GM19324 (cell line): ENCODE results near the gene CHI3L1.

ENCODE experiments used
- ATAC-seq: cut with Tn5 transposase; IDR thresholded peaks from one replicate; pipeline ENCODE4 v1.9.1; 2021; ENCODE audit warnings: mild to moderate bottlenecking, moderate library complexity; ENCODE audit not compliant: unreplicated experiment, low FRiP score

CHI3L1 gene

GRCh38 chr1:203170625-203171330 is 15.7 kb downstream of the CHI3L1 start:
- ATAC-seq, result no peak

GRCh38 chr1:203169770-203170520 is 16.6 kb downstream of the CHI3L1 start:
- no peak for ATAC-seq

GRCh38 chr1:203168991-203169390 is 17.5 kb downstream of the CHI3L1 start:
- no peak for ATAC-seq

- no peak for ATAC-seq
Observed at GRCh38 chr1:203168256-203168786, 18.2 kb downstream of the CHI3L1 start.

GRCh38 chr1:203167913-203168200 is 18.6 kb downstream of the CHI3L1 start:
- no peak for ATAC-seq

- no peak for ATAC-seq
Observed at GRCh38 chr1:203167026-203167912, 19.2 kb downstream of the CHI3L1 start.

GRCh38 chr1:203166192-203166940 is 20.1 kb downstream of the CHI3L1 start:
- no peak for ATAC-seq

- ATAC-seq, result no peak
Observed at GRCh38 chr1:203165800-203166161, 20.7 kb downstream of the CHI3L1 start.

- no peak for ATAC-seq
Observed at GRCh38 chr1:203165101-203165799, 21.3 kb downstream of the CHI3L1 start.

- ATAC-seq, result no peak
Observed at GRCh38 chr1:203163891-203164635, 22.4 kb downstream of the CHI3L1 start.

- ATAC-seq, result no peak
Observed at GRCh38 chr1:203162403-203162802, 24.1 kb downstream of the CHI3L1 start.

- no peak for ATAC-seq
Observed at GRCh38 chr1:203161703-203162102, 24.8 kb downstream of the CHI3L1 start.

- ATAC-seq, result no peak
Observed at GRCh38 chr1:203161175-203161574, 25.3 kb downstream of the CHI3L1 start.

GRCh38 chr1:203159844-203160243 is 26.7 kb downstream of the CHI3L1 start:
- ATAC-seq, result no peak

- no peak for ATAC-seq
Observed at GRCh38 chr1:203158960-203159665, 27.4 kb downstream of the CHI3L1 start.

GRCh38 chr1:203158423-203158822 is 28.1 kb downstream of the CHI3L1 start:
- ATAC-seq, result no peak

- no peak for ATAC-seq
Observed at GRCh38 chr1:203156280-203156679, 30.2 kb downstream of the CHI3L1 start.

GRCh38 chr1:203153989-203154821 is 32.3 kb downstream of the CHI3L1 start:
- no peak for ATAC-seq
